ENCODE results near the gene SLC1A7. TPM values are rescaled to one million over a fixed set of nuclear protein-coding genes. Genes with fewer than 3 reads are reported as not detected.

SLC1A7 gene
- polyA plus RNA-seq, 2 of the 4 experiments (the other 2 are of a cell fraction) = 0.04 to 0.12 TPM

- DNase-seq (ENCODE audit: low read depth in 1 of 2, low spot score in 1 of 2) = no peak
- Histone ChIP-seq H3K9me3 (no peaks in the 10 kb centered on the region), H3K4me2 (peak overlapping the region; percentile 86), H3K27ac (peak overlapping the region; percentile 94 to 96), H3K4me3 (no peak overlapping the region), H3K4me1 (peaks cover 49% of the 10 kb centered on the region)
- ChIA-PET POLR2A (interaction anchor here (0.6 kb wide), 1 partner anchor 132 kb away, joined by 3 read pairs; no protein-coding TSS in a partner anchor), CTCF (interaction anchor here (0.7 to 2.0 kb wide), 6 partner anchors 14 to 303 kb away, joined by 3 to 7 read pairs (median 3); no protein-coding TSS in a partner anchor)
- FAIRE-seq = no peak
- TF ChIP-seq FOSB (CRISPR knock-in tag; IDR thresholded peaks at IDR 0.05) = no peak
- TF ChIP-seq HES2 (IDR thresholded peaks at IDR 0.05) = no peak
- 69% methylated on average over 11 of the region's 11 CpGs for WGBS (ENCODE audit: missing lambda C conversion rate)
- ATAC-seq = peak in 1 of 2 experiments; percentile 2; a peak in 1 of 6 replicates
Observed at GRCh38 chr1:53145051-53145600, 2.7 kb upstream of the SLC1A7 start.

GRCh38 chr1:53144201-53144600 is 1.8 kb upstream of the SLC1A7 start:
- Histone ChIP-seq H3K4me3 (no peak overlapping the region), H3K4me2 (no peak overlapping the region), H3K9me3 (no peaks in the 10 kb centered on the region), H3K27ac (peak overlapping the region; percentile 94 to 96; a peak in 5 of 6 replicates), H3K4me1 (peaks cover 58% of the 10 kb centered on the region)
- no peak for TF ChIP-seq EP300 (IDR thresholded peaks at IDR 0.05)
- no peak for TF ChIP-seq MAX (IDR thresholded peaks at IDR 0.05)
- no peak for TF ChIP-seq TFCP2L1 (CRISPR knock-in tag; IDR thresholded peaks at IDR 0.05)
- no peak for TF ChIP-seq HMGXB4 (CRISPR knock-in tag; IDR thresholded peaks at IDR 0.05; ENCODE audit: borderline replicate concordance)
- no peak for TF ChIP-seq E2F6 (IDR thresholded peaks at IDR 0.05; ENCODE audit: borderline replicate concordance, low read depth)
- TF ChIP-seq FOXS1 (CRISPR knock-in tag; IDR thresholded peaks at IDR 0.05) = no peak
- TF ChIP-seq RCOR1 (IDR thresholded peaks at IDR 0.05; ENCODE audit: low read depth, low read length) = no peak
- TF ChIP-seq KDM1A (IDR thresholded peaks at IDR 0.05; ENCODE audit: low read depth) = no peak
- no peak for TF ChIP-seq ELK1 (IDR thresholded peaks at IDR 0.05; ENCODE audit: low read depth, low read length)
- no peak for TF ChIP-seq CTCF (IDR thresholded peaks at IDR 0.05)
- TF ChIP-seq RFX5 (IDR thresholded peaks at IDR 0.05) = no peak
- TF ChIP-seq CBX2 (IDR thresholded peaks at IDR 0.05; ENCODE audit: borderline replicate concordance, low read depth) = no peak
- no peak for TF ChIP-seq MYC (IDR thresholded peaks at IDR 0.05; ENCODE audit: borderline replicate concordance, low read length)
- no peak for TF ChIP-seq PHF8 (IDR thresholded peaks at IDR 0.05; ENCODE audit: borderline replicate concordance, low read depth)
- TF ChIP-seq EHF (CRISPR knock-in tag; IDR thresholded peaks at IDR 0.05) = no peak
- no peak for TF ChIP-seq ZSCAN20 (CRISPR knock-in tag; IDR thresholded peaks at IDR 0.05)
- TF ChIP-seq HES2 (IDR thresholded peaks at IDR 0.05) = no peak
- no peak for TF ChIP-seq EHMT2 (IDR thresholded peaks at IDR 0.05; ENCODE audit: low read depth)
- ATAC-seq = no peak
- no peak for FAIRE-seq
- ChIA-PET POLR2A (no interaction called here), CTCF (interaction anchor here (0.7 to 2.0 kb wide), 2 partner anchors 11 to 29 kb away, joined by 3 to 7 read pairs; no protein-coding TSS in a partner anchor)
- DNase-seq (ENCODE audit: low read depth in 1 of 2, low spot score in 1 of 2) = no peak
- 61% methylated on average over 3 of the region's 3 CpGs for WGBS (ENCODE audit: missing lambda C conversion rate)

All from A549 (cell line).